Hair follicle dermal papilla cell (primary cell): ENCODE data around the gene INPP5J. TPM values are rescaled to one million over a fixed set of nuclear protein-coding genes. Genes with fewer than 3 reads are reported as not detected.

Experiments
- small RNA-seq: library from RNA; depleted of rRNA; stranded (forward); fragments of <200 nt; gene quantifications from one replicate; pipeline ENCODE3, GENCODE V24; 2012
- total RNA-seq: library from RNA; depleted of rRNA; stranded (reverse); fragments of >200 nt; gene quantifications from 2 replicates; pipeline ENCODE4 v1.2.3, GENCODE V29; 2012

INPP5J gene, protein sequence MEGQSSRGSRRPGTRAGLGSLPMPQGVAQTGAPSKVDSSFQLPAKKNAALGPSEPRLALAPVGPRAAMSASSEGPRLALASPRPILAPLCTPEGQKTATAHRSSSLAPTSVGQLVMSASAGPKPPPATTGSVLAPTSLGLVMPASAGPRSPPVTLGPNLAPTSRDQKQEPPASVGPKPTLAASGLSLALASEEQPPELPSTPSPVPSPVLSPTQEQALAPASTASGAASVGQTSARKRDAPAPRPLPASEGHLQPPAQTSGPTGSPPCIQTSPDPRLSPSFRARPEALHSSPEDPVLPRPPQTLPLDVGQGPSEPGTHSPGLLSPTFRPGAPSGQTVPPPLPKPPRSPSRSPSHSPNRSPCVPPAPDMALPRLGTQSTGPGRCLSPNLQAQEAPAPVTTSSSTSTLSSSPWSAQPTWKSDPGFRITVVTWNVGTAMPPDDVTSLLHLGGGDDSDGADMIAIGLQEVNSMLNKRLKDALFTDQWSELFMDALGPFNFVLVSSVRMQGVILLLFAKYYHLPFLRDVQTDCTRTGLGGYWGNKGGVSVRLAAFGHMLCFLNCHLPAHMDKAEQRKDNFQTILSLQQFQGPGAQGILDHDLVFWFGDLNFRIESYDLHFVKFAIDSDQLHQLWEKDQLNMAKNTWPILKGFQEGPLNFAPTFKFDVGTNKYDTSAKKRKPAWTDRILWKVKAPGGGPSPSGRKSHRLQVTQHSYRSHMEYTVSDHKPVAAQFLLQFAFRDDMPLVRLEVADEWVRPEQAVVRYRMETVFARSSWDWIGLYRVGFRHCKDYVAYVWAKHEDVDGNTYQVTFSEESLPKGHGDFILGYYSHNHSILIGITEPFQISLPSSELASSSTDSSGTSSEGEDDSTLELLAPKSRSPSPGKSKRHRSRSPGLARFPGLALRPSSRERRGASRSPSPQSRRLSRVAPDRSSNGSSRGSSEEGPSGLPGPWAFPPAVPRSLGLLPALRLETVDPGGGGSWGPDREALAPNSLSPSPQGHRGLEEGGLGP
- 0.24 TPM in 1 of 2 replicates, not detected in the other for total RNA-seq

DNA sequence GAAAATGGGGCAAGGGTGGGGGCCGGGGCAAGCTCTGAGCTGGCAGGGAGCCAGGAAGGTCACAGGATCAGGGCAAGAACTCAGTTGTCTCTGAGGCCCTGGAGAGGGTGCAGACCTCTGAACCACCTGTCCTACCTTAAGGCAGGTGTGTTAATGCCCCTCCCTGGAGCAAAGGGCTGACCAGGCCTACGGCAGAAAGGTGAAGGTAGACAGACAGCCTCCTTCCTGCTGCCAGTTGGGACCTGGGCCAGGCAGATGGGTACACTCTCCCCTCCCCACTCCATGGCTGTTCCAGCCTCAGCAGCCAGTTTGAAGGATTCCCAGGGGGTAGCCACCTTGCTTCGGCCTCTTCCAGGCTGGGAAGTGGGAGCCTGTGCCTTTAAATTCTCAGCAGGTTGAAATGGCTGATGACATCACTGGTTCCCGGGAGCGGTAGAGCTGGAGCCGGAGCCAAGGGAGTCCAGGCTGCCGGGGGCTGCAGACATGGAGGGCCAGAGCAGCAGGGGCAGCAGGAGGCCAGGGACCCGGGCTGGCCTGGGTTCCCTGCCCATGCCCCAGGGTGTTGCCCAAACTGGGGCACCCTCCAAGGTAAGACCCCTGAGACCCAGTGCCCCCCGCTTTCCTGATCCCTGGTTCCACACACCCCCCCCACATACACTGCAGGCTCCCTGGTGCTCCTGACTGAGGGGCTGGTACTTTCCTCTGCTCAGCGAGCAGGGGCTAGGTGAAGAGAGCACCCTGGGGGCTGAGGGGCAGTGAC is at the start of gene INPP5J:
Gene INPP5J (plus strand): TSS at position 435 of the 760 bp plus-strand sequence. CDS start 49 bp downstream, at position 484.

DNA sequence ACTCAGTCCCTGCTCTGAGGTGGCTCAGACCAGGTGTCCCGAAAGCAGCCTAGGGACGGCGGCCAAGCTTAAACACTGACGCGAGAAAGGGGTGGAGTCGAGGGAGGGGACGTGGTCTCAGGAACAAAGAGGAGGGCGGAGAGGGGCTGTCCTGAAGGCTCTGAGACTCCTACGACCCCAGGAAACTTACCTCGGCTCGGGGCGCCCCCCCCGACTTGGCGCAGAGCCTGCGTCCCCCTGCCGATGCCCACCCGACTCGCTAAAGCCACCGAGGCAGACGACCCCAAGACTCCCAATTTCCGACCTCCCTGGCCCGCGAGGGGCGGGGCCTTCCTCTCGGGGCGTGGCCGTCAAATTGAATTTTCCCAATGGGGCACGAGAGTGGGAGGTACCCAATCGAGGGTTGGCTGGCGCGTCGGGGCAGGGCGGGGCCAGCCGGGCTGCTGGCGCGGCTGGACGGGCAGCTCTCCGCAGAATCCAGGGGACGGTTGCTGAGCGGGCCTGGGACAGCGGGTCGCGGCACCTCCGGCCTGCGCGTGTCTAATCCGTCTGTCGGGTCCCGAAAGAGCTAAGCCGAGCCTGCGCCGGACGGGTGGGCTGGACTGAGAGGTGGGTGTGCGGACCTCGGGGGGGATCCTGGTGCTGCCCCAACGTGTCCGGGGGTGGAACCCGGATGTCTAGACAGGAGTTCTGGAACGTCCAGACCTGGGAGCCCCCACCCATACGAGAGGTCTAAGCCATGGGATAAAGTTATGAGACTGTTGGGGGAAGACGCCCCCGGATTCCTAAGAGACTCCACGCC is 41.7 kb upstream of the INPP5J start, which contains the start of gene SMTN:
Gene SMTN (plus strand): TSS at position 471 of the 802 bp plus-strand sequence. CDS start 1,941 bp downstream, outside the sequence.

DNA sequence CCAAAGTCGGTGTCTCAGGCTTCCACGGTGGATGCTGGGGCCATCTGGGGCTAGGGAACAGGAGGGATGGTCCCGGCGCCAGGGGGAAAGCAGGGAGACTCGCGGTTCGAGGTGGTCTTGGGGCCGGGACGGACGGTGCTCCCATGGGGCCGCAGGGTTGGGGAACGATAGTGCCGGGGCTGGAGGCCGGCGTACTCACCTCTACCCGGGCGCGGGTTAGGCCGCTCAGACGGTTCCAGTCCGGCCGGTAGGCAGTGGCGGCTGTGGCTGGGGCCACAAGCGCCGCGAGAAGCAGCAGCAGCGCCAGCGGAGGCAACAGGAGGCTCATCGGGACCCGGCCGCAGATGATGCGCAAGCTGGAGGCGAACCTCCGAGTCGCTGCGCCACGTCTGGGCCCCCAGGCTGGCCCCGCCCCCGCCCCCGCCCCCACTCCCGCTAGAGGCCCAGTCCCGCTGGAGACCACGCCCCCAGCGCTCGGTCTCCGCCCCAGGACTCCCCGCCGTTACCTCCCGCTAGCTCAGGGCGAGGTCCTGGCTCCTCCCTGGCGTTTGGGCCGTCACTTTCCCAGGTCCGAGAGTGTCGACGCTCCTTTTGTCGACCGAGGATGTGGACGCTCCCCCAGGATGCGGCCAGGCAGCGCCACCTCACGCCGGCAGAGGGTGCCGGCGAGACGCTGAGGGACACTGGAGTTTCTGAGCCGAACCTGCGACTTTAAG is 15.4 kb upstream of the INPP5J start, which contains the start of gene SELENOM:
Gene SELENOM (minus strand): TSS at position 391 of the 716 bp plus-strand sequence. CDS start 63 bp downstream, at position 328.

DNA sequence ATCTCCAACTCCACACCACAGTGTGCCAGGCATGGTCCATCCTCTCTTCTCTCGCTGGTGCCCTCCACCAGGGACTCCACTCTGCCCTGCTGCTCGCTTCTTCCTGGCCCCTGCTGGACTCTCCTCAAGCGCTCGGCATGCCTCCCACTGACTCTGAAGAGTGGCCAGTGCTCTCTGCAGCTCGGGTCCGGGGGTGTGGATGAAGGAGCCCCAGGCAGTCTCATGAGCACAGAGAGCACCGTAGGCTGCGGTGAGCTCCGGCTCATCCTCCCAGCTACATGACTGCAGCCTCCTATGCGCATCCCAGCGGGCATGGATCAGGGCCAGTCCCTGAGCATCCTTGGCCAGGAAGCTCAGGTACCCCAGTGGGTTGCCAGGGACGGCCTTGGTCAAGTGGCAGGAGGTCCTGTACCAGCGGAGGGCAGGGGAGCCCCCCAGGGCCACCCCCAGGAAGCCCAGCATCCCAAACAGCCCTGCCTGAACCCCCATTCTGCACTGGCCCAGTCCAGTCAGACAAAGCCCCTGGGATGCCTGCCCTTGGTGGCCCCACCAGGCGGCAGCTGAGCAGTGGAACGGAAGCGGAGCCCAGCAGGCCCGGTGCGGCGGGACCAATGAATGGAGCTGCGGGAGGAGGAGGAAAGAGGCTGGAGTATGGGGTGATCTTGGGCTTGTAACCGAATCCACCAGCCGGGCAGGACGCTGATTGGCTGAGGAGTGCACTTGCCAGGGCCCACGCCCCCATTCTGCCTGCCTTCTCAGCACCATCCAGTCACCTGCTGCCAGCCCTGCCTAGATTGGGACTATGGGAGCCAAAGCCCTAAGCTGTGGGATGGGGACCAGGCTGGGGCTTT is 17.3 kb downstream of the INPP5J start, which contains the start of gene PLA2G3:
Gene PLA2G3 (minus strand): TSS at position 643 of the 851 bp plus-strand sequence. CDS start 154 bp downstream, at position 489.

Small RNA genes lying within 50 kb of the gene (small RNA-seq; reads per million reads assigned to genes)
- gene MIR3928 = 5.2 reads per million, percentile 79 among the genes with 10 or more reads in this experiment

Other genes with a start within 250 kb of the INPP5J start
- gene MORC2, start 154.2 kb upstream of the INPP5J start, total RNA-seq = 14.5 and 17.4 TPM in 2 replicates
- 66.3 and 86.3 TPM in 2 replicates for gene TUG1, start 153.7 kb upstream of the INPP5J start, total RNA-seq
- 87.0 and 89.6 TPM in 2 replicates for gene SMTN, start 41.6 kb upstream of the INPP5J start, total RNA-seq
- gene SELENOM, start 15.4 kb upstream of the INPP5J start, total RNA-seq = 144 and 174 TPM in 2 replicates
- not detected in 2 replicates for gene PLA2G3, start 17.5 kb downstream of the INPP5J start, total RNA-seq
- 53.9 and 54.2 TPM in 2 replicates for gene RNF185, start 37.2 kb downstream of the INPP5J start, total RNA-seq
- gene LIMK2, start 89.3 kb downstream of the INPP5J start, total RNA-seq = 21.3 and 24.8 TPM in 2 replicates
- gene PIK3IP1, start 169.5 kb downstream of the INPP5J start, total RNA-seq = 16.2 and 22.2 TPM in 2 replicates
- 19.6 and 22.4 TPM in 2 replicates for gene PATZ1, start 223.4 kb downstream of the INPP5J start, total RNA-seq